Tongue (tissue), 2 donors: ENCODE data around the gene FAM90A1. TPM values are rescaled to one million over a fixed set of nuclear protein-coding genes. Genes with fewer than 3 reads are reported as not detected.
"Not testable (repeated sequence)": the region's sequence is repeated elsewhere in the genome, so short reads cannot be mapped to it uniquely, and the experiment has no call there.

Source experiments
- DNase-seq: peaks from one replicate; pipeline ENCODE4 v3.0.0-alpha.2; 2015
- total RNA-seq: library from RNA; depleted of rRNA; stranded (reverse); fragments of >200 nt; gene quantifications from one replicate; pipeline ENCODE4 v1.2.3, GENCODE V29; 2014

Gene FAM90A1
- total RNA-seq, 1 donor from 2014 or later: not detected

DNA sequence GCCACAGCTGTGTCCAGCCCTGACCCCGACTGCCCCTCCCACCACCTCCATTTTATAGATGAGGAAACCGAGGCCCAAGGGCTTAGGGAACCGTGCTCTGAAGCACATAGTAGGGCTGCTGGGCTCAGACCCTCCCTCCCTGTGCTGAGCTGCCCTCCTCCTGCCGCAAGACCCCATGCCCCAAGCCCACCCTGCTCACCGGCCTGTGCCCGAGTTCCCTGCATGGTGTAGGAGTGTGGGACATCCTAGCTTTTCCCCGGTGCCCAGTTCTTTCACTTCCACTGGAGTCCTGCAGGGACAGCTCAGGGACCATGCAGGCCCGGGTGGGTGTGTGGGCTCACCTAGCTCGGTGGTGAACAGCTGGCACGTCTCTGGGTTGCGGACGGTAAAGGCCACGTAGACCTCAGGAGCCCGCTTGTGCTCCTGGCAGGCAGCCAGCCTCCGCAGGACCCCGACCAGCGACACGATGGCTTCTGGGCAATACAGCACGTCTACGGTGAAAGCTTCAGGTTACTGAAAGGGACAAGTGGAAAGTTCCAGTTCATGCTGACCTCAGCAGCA lies 6.6 kb upstream of the FAM90A1 start:
- not testable (repeated sequence) for DNase-seq

DNA sequence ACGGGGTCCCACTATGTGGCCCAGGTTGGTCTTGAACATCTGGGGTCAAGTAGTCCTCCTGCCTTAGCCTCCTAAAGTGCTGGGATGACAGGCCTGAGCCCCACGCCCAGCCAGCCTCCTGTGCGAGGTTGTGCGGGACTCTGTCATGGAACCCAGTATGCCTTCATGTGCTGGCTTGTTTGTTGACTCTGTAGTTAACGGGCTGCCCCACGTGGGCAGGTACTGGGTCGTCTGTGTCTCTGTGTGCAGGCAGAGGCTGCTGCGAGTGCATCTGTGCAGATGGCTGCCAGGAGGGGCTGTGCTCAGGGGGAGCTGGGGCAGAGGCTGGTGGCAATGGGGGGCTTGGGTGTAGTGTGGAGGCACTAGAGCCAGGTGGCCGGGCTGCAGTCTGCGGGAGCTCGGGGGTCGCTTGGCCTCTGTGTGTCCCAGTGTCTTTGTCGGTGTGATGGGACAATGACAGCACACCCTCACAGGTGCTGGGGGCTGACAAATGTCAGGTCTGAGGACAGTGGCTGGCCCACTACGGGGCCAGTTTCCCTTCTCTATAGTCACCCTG lies 6.0 kb upstream of the FAM90A1 start:
- DNase-seq: not testable (repeated sequence)

DNA sequence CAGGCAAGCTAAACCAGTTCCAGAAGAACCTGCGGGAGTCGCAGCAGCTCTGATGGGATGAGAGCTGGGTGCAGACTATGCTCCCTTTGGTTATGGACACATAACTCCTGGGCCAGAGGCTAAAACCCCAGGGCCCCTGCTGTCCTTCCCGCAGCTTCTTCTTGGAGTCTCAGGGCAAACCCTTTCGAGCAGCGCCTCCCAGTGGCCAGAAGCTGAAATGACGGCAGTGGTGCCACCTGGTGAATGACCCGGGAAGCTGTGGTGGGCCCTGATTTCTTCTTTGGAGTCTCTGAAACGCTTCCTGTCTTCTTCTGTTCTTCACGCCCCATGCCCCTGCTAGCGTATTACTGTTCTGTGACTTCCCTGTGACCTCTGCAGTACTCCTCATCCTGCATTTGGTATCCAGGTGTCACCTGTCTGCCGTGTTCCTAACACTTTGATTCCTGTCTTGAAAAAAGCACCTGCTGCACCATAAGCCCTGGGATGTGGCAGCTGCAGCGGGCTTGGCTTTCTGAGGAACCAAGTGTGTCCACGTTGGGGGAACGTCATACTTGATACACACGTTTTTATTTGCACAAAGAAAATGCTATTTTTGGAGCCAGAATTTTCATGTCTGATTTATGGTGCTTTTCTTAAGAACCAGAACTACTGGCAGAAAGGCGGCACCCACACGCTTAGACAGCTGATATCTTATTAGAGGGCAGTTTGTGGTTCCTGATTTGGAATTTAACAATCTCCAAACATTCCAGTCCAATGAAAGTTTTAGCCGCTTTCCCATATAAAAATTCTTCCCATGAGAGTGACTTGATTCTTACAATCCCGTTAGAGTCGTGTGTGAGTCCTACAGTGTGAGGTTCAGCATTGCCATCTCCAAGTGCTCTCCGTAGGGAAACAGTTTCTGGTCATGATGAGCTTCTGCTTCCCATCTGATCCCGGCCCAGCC lies 4.5 kb upstream of the FAM90A1 start:
- DNase-seq: peak; percentile 37

DNA sequence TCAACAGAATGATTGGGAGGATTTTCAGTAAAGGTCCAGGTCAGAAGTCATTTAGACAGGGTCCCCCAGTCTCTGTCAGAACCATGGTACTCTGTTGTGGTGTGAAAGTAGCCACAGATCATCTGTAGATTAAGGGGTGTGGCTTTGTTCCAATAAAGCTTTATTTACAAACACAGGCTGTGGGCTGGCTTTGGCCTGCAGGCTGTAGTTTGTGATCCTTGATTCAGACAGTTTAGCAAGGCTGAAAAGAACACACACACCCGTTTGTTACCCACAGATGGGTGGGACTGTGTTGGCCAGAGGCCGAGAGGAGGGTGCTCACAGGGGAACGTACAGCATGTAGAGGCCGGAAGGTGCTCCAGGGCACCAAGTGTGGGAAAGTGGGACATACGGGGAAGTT lies 3.6 kb upstream of the FAM90A1 start:
- not testable (repeated sequence) for DNase-seq

- not testable (repeated sequence) for DNase-seq
Observed at GRCh38 chr12:8229486-8229885, 2.1 kb upstream of the FAM90A1 start.

GRCh38 chr12:8228607-8229006 lies 1.2 kb upstream of the FAM90A1 start:
- not testable (repeated sequence) for DNase-seq

GRCh38 chr12:8227732-8228077 lies 287 bp upstream of the FAM90A1 start:
- not testable (repeated sequence) for DNase-seq

GRCh38 chr12:8226355-8226754 lies 1.1 kb downstream of the FAM90A1 start:
- DNase-seq: no peak

- not testable (repeated sequence) for DNase-seq
Observed at GRCh38 chr12:8224782-8225181, 2.6 kb downstream of the FAM90A1 start.

GRCh38 chr12:8223646-8224045 lies 3.8 kb downstream of the FAM90A1 start:
- DNase-seq: not testable (repeated sequence)

DNA sequence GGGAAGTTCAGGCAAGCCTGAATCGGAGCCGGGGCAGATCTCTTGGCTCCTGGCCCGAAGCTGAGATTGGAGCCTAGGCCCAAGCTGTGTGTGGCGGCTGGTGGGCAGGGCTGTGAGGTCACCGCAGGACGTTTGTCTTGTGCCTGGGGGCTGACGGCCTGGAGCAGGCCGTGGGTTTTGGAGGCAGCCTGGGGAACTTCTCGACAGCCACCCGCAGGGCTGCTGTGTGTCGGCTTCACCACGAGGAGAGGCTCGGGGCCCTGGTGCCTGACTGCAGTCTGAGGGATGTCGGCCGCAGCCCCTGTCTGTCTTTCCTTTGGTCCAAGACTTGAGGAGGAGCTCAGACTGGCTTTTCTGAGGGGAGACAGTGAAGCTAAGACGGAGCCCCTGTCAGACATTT lies 5.1 kb downstream of the FAM90A1 start:
- DNase-seq: not testable (repeated sequence)

DNA sequence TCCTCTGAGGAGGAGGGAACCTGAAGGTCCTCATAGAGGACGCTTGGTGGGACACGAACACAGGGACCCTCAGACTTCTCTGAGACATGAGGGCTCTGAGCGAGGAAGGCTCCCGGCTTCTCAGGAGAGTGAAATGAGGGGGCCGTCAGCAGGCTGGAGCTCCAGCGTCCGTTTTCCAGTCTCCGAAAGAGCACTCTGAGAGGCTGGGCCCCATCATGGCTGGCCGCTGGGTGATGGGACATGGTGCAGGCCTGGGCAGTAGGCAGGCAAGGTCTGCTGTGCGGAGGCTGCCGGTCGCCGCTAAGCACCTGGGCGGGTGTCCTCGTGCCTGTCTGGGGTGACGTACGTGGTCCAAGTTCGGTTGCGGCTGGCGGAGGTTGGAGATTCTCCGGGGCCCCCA lies 5.6 kb downstream of the FAM90A1 start:
- not testable (repeated sequence) for DNase-seq

DNA sequence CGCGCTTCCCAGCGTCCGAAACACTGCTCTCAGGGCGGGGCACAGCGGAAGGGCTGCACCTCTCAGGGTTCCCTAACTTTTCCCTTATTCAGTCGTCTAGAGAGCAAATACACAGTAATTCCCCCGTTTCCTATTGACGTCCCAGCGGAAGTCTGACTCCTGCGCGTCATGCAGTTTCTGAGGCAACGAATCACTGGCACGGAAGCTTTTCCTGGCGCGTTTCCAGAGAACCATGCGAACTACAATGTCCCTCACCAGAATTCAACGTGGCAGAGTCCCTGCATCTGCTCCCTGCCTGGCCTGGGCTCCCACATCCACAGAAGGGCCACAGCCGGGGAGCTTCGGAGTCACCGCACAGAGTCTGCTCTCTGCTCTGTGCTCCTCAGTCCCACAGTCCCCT lies 6.0 kb downstream of the FAM90A1 start:
- peak; percentile 38 for DNase-seq

DNA sequence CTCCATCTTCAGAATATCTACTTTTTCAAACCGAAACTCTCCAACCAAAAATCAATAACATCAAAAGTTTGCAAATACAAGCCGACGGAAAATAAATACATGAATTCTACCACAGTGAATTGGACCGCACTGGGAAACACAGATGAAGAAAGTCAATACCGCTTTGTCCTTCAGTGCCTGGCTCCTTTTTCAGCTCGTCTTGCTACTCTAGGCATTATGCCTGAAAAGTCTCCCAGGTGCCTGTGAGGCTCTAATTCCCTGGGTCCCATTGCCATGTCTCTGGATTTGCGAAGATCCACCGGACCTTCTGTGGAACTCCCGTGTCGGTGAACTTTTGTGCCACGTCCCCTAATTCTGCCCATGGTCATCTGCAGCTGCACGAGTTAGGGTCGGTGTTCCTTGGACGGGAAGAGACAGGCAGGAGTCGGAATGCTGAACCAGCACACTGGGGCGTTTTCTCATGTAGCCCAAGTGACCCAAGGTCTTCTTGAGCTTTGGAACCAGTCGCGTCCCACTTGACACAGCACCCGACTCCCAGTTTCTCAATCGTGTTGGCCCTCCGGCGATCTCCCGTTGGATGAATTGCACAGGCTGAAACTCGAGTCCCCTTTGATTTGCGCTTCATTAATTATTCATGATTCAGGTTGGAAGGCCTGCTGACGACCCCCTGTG lies 8.6 kb downstream of the FAM90A1 start:
- not testable (repeated sequence) for DNase-seq

GRCh38 chr12:8197685-8198308 lies 29.6 kb downstream of the FAM90A1 start:
- peak; percentile 38 for DNase-seq

DNA sequence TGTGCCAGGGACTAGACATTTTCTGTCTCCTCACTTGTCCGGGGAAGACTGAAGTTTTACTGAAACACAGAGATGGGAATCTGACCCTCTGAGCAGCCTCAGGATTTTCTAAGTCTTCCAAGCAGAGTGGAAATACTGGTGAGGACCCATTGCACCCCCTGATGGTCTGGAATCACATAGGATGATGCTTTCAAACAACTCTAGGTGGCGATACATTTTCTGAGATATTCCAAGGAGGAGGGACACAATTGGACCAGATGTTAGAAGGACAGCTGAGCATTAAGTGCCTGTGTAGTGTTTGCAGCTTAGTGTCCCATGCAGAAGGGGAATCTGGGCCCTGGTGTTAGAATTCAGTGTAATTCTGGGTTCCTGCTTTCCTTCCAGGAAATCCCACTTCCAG lies 39.3 kb downstream of the FAM90A1 start:
- DNase-seq: not testable (repeated sequence)

DNA sequence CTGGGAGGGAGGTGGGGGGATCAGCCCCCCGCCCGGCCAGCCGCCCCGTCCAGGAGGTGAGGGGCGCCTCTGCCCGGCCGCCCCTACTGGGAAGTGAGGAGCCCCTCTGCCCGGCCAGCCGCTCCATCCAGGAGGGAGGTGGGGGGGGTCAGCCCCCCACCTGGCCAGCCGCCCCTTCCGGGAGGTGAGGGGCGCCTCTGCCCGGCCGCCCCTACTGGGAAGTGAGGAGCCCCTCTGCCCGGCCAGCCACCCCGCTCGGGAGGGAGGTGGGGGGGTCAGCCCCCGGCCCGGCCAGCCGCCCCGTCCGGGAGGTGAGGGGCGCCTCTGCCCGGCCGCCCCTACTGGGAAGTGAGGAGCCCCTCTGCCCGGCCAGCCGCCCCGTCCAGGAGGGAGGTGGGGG lies 43.2 kb downstream of the FAM90A1 start:
- DNase-seq: not testable (repeated sequence)

DNA sequence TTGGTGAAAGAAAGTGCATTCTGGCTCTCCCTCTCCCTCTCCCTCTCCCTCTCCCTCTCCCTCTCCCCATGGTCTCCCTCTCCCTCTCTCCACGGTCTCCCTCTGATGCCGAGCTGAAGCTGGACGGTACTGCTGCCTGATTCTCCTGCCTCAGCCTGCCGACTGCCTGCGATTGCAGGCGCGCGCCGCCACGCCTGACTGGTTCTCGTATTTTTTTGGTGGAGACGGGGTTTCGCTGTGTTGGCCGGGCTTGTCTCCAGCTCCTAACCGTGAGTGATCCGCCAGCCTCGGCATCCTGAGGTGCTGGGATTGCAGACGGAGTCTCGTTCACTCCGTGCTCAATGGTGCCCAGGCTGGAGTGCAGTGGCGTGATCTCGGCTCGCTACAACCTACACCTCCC lies 44.1 kb downstream of the FAM90A1 start:
- not testable (repeated sequence) for DNase-seq

GRCh38 chr12:8182923-8183322 lies 44.5 kb downstream of the FAM90A1 start:
- not testable (repeated sequence) for DNase-seq

- DNase-seq: not testable (repeated sequence)
Observed at GRCh38 chr12:8181271-8181670, 46.1 kb downstream of the FAM90A1 start.

DNA sequence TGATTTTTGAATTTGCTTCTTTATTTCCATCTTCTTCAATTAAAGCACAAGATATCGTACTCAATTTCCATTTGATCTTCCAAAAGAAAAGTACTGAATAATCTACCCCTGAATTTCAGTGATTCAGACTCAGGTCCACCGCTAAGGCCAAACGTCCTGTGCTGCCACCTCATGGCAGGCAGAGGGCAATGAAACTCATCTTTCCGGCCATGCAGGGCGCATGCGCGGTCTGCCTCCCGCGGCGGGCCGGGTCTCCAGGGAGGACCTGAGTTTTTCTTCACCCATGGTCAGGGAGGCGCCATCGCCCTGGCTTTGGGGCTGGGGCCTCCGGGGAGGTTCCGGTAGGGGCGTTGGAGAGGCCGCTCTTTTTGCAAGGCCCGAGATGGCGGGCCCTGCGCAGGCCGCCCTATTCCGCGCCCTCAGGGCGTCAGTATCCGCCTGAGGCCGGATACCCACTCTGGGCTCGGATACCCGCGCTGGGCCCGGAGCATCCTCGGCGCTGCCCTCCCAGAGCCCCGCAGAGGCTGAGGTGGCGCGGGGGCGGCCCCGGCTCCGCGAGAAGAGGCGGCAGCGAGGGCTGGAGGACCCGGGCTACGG lies 47.3 kb downstream of the FAM90A1 start:
- peak; percentile 90 for DNase-seq

GRCh38 chr12:8172911-8173310 lies 54.5 kb downstream of the FAM90A1 start:
- DNase-seq: not testable (repeated sequence)
